ENCODE measurements around the gene TSSK3. TPM values are rescaled to one million over a fixed set of nuclear protein-coding genes. Genes with fewer than 3 reads are reported as not detected.

Gene TSSK3
- total RNA-seq, 2 experiments from 2014 or later: 0.85 to 0.90 TPM

- peaks cover 26% of the 10 kb centered on the region for H3K4me1 Mint-ChIP-seq (ENCODE audit: low read depth)
- H3K27me3 Mint-ChIP-seq: no peaks in the 10 kb centered on the region
- no peak for TF ChIP-seq CTCF (IDR thresholded peaks at IDR 0.05)
- ATAC-seq (no peak), DNase-seq (no peak)
- CTCF ChIA-PET: interaction anchor here (1.0 to 1.2 kb wide), 3 partner anchors 14 to 143 kb away, joined by 3 to 5 read pairs (median 3); no protein-coding TSS in a partner anchor
- H3K4me3 Mint-ChIP-seq: no peak overlapping the region
- no peak overlapping the region for H3K27ac Mint-ChIP-seq
- POLR2A ChIA-PET: no interaction called here
- intact Hi-C loops (cut with micrococcal nuclease): no loop called here
- peaks cover 1% of the 10 kb centered on the region for H3K36me3 Mint-ChIP-seq (ENCODE audit: low read depth)
- no peaks in the 10 kb centered on the region for H3K9me3 Mint-ChIP-seq
Measured at GRCh38 chr1:32358435-32358834, 3.9 kb upstream of the TSSK3 start.

DNA sequence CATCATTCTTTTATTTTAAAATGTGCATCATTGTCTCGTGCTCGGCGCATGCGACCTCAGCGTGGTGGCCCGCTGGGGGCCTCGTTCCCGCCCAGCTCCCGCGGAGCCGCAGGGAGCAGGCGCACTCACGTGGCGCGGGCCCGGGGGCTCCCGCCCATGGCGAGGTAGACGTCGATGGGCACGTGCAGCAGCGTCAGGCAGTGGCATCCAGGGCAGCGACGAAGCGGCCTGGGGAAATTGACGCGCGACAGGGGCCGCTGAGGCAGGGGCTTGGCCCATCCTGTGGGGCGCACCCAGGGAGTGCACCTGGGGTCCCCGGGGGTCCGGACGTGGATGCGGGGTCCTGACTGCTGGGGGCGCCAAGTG lies 1.0 kb upstream of the TSSK3 start:
- no peak for TF ChIP-seq CTCF (IDR thresholded peaks at IDR 0.05)
- peaks cover 1% of the 10 kb centered on the region for H3K36me3 Mint-ChIP-seq (ENCODE audit: low read depth)
- ChIA-PET CTCF (no interaction called here), POLR2A (no interaction called here)
- no peak overlapping the region for H3K4me3 Mint-ChIP-seq
- no peaks in the 10 kb centered on the region for H3K27me3 Mint-ChIP-seq
- H3K4me1 Mint-ChIP-seq (ENCODE audit: low read depth): peaks cover 20% of the 10 kb centered on the region
- intact Hi-C loops (cut with micrococcal nuclease): no loop called here
- no peak overlapping the region for H3K27ac Mint-ChIP-seq
- H3K9me3 Mint-ChIP-seq: no peaks in the 10 kb centered on the region
- no peak for DNase-seq
- ATAC-seq: no peak

- ChIA-PET POLR2A (no interaction called here), CTCF (interaction anchor here (1.5 to 1.7 kb wide), 2 partner anchors 11 to 20 kb away, joined by 3 to 5 read pairs; no protein-coding TSS in a partner anchor)
- Mint-ChIP-seq H3K4me3 (peak overlapping the region; percentile 6), H3K4me1 (ENCODE audit: low read depth) (peaks cover 20% of the 10 kb centered on the region), H3K9me3 (no peaks in the 10 kb centered on the region), H3K27me3 (no peaks in the 10 kb centered on the region), H3K27ac (no peak overlapping the region), H3K36me3 (ENCODE audit: low read depth) (peaks cover 1% of the 10 kb centered on the region)
- peak; percentile 18 for TF ChIP-seq CTCF (IDR thresholded peaks at IDR 0.05)
- DNase-seq: peak; percentile 42
- ATAC-seq: peak; percentile 58
- intact Hi-C loops (cut with micrococcal nuclease): no loop called here
Measured at GRCh38 chr1:32361674-32362473, 465 bp upstream of the TSSK3 start.

- intact Hi-C loops (cut with micrococcal nuclease): no loop called here
- POLR2A ChIA-PET: interaction anchor here (0.6 to 1.5 kb wide), 4 partner anchors 8 to 67 kb away, joined by 3 to 4 read pairs (median 4); no protein-coding TSS in a partner anchor
- ATAC-seq (no peak), DNase-seq (no peak)
- no peaks in the 10 kb centered on the region for H3K27me3 Mint-ChIP-seq
- no peaks in the 10 kb centered on the region for H3K9me3 Mint-ChIP-seq
- no peak overlapping the region for H3K4me3 Mint-ChIP-seq
- TF ChIP-seq CTCF (IDR thresholded peaks at IDR 0.05): no peak
- H3K4me1 Mint-ChIP-seq (ENCODE audit: low read depth): peaks cover 20% of the 10 kb centered on the region
- H3K27ac Mint-ChIP-seq: no peak overlapping the region
- H3K36me3 Mint-ChIP-seq (ENCODE audit: low read depth): peaks cover 1% of the 10 kb centered on the region
- CTCF ChIA-PET: no interaction called here
Measured at GRCh38 chr1:32363713-32364112, 1.4 kb downstream of the TSSK3 start.

DNA sequence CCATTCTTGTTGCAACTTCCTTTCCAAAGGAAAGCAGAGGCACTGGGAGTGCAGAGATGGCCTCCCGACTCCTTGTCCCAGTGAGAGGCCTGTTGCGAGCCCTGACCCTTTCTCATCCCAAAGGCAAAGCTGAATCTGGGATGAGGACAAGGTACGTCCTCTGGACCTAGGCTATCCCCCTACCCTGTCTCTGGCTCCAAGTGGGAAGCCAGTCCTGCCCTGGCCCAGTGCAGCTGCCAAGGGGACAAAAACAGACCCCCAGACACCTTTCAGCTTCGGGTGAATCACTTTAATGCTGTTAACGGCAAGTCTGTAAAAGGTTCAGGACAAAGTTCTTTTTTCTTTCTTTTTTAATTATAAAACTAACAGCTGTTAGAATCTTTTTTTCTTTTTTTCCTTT lies 2.5 kb downstream of the TSSK3 start:
- Mint-ChIP-seq H3K4me3 (no peak overlapping the region), H3K36me3 (ENCODE audit: low read depth) (peaks cover 4% of the 10 kb centered on the region), H3K4me1 (ENCODE audit: low read depth) (peaks cover 13% of the 10 kb centered on the region), H3K27ac (no peak overlapping the region), H3K27me3 (no peaks in the 10 kb centered on the region), H3K9me3 (no peaks in the 10 kb centered on the region)
- DNase-seq: no peak
- intact Hi-C loops (cut with micrococcal nuclease): no loop called here
- no peak for ATAC-seq
- TF ChIP-seq CTCF (IDR thresholded peaks at IDR 0.05): no peak
- CTCF ChIA-PET: interaction anchor here (1.1 to 1.5 kb wide), 4 partner anchors 7 to 116 kb away, joined by 3 to 5 read pairs (median 4); no protein-coding TSS in a partner anchor
- POLR2A ChIA-PET: interaction anchor here (0.6 to 1.1 kb wide), 2 partner anchors 36 to 1181 kb away, joined by 3 to 4 read pairs; no protein-coding TSS in a partner anchor

Measured in activated CD8-positive, alpha-beta T cell treated with anti-CD3 and anti-CD28 coated beads for 36 hours (primary cell).